GM19351 (cell line): ENCODE results near the gene PHF19.

Experiments used
- ATAC-seq: cut with Tn5 transposase; IDR thresholded peaks from one replicate; pipeline ENCODE4 v1.9.1; 2021; ENCODE audit warnings: mild to moderate bottlenecking, moderate library complexity; ENCODE audit not compliant: unreplicated experiment

Gene PHF19

GRCh38 chr9:120876842-120877240 lies at the start of gene PHF19:
TSS of gene PHF19 (minus strand) at chr9:120877188. CDS start at chr9:120874741, 2,447 bp downstream.
- peak; percentile 6 for ATAC-seq

GRCh38 chr9:120926397-120926928 lies 49.5 kb upstream of the PHF19 start, which contains the start of gene TRAF1:
TSS of gene TRAF1 (minus strand) at chr9:120926796. CDS start at chr9:120926075, 721 bp downstream.
- ATAC-seq = peak; percentile 26

- peak; percentile 34 for ATAC-seq
Observed at GRCh38 chr9:120925535-120926396, 48.8 kb upstream of the PHF19 start.

- ATAC-seq = no peak
Observed at GRCh38 chr9:120924698-120925534, 47.9 kb upstream of the PHF19 start.

- no peak for ATAC-seq
Observed at GRCh38 chr9:120923620-120924328, 46.8 kb upstream of the PHF19 start.

GRCh38 chr9:120922404-120923195 lies 45.6 kb upstream of the PHF19 start:
- no peak for ATAC-seq

GRCh38 chr9:120921661-120922181 lies 44.7 kb upstream of the PHF19 start:
- no peak for ATAC-seq

- no peak for ATAC-seq
Observed at GRCh38 chr9:120920806-120921178, 43.8 kb upstream of the PHF19 start.

- no peak for ATAC-seq
Observed at GRCh38 chr9:120919843-120920805, 43.1 kb upstream of the PHF19 start.

GRCh38 chr9:120918931-120919842 lies 42.2 kb upstream of the PHF19 start:
- ATAC-seq = no peak

GRCh38 chr9:120917929-120918762 lies 41.2 kb upstream of the PHF19 start:
- ATAC-seq = no peak

GRCh38 chr9:120916991-120917880 lies 40.2 kb upstream of the PHF19 start:
- ATAC-seq = no peak

GRCh38 chr9:120916588-120916987 lies 39.6 kb upstream of the PHF19 start:
- ATAC-seq = no peak

- no peak for ATAC-seq
Observed at GRCh38 chr9:120915854-120916470, 39.0 kb upstream of the PHF19 start.

GRCh38 chr9:120914953-120915352 lies 38.0 kb upstream of the PHF19 start:
- no peak for ATAC-seq
